Measurements from ENCODE around the gene CAPN15.
"Not testable (repeated sequence)": the region's sequence is repeated elsewhere in the genome, so short reads cannot be mapped to it uniquely, and the experiment has no call there.

CAPN15 gene

DNA sequence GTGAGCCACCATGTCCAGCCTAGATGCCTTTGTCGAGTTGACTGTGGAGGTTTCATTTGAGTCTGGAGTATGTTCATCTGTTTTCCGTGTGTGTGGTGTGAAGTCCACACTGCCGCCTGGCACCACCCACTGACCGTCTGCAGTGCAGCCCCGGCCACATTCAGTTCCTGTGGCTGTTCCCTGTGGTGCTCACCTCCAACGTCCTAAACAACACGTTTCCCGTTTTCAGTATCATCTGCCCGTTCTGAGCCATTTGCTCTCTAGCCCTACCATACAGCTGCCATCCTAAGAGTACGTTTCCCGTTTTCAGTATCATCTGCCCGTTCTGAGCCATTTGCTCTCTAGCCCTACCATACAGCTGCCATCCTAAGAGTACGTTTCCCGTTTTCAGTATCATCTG, 20.0 kb upstream of the CAPN15 start:
- not testable (repeated sequence) for DNase-seq

DNA sequence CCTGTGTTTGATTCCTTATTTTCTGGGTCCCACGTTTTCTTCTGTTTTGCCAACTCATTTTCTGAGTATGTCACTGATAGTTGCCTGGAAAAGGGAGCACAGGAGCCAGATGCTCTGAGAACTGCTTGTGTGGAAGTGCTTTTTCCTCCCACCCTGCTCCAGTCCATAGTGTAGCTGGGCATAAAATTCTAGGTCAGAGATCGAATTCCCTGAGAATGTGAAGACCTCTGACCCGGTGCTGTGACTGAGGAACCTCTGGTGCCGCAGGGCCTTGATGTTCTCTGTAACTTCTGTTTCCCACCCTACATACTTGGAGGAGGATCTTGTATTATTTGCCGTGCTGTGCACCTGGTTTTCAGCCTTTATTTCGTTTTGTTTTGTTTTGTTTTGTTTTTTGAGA, 19.5 kb upstream of the CAPN15 start:
- no peak for DNase-seq

DNA sequence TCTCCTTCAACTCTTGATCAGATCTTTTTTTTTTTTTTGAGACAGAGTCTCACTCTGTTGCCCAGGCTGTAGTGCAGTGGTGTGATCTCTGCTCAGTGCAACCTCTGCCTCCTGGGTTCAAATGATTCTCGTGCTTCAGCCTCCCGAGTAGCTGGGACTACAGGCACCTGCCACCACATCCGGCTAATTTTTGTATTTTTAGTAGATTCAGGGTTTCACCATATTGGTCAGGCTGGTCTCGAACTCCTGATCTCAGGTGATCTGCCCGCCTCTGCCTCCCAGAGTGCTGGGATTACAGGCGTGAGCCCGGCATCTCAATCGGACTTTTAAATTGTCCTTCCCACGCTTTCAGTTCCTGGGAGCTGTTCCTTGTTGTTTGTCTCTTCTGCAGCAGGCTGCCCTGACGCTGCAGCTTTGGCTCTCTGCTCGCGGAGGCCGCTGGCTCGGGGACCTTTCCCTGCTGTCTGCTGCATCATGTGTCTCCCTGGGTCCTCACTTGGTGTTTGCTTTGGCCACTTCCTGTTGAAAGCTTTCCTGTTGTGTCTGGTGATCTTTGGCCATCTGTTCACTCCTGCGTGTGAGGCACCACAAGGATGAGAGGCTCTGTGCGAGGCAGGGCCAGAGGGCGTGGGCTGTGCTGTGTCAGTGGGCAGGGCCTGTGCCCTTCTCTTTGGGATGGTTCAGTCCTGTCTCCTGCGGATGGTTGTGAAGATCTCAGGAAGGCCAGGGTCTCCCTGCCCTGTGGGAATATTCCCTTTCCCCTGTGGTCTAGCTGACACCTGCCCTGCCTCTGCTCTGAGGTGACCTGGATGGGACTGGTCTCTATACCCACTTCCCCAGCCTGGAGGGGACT, 18.4 kb upstream of the CAPN15 start:
- no peak for DNase-seq

DNA sequence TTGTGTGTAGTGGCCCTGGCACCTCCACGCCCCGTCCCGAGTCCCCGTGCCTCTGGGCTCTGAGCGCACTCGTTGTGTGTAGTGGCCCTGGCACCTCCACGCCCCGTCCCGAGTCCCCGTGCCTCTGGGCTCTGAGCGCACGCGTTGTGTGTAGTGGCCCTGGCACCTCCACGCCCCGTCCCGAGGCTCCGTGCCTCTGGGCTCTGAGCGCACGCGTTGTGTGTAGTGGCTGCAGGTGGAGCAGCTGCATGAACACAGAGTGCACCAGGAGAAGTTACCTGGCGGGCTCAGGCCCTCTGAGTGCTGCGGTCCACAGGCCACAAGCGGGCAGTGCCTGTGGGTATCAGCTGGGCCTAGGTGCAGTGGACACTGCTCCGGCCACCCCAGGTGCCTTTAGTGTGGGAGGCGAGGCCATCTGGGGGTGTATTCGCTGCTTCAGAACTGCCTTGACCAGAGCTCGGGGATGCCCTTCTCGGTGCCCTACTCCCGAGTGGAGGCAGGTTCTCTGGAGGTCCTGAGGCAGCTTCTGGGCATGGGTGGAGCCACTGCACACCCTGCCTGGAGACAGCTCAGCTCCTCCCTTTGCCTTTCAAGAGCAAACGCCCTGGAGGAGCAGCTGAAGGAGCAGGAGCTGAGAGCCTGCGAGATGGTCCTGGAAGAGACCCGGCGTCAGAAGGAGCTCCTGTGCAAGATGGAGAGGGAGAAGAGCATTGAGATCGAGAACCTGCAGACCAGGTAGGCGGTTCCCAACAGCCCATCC, 17.3 kb upstream of the CAPN15 start:
- no peak for DNase-seq

DNA sequence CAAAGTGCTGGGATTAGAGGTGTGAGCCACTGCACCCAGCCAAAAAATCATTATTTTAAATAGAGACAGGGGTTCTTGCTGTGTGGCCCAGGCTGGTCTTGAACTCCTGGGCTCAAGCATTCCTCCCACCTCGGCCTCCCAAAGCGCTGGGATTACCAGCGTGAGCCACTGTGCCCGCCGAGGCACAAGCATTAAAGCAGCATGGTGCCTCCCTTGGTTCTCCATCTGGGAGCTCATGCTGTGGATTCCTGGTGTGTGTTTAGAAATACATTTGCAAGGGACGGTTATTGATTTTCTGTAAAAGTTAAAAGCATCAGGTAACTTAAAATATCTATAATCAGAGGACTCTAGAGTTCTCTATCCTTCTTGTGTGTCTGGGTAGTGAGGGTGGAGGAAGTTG, 14.7 kb upstream of the CAPN15 start:
- no peak for DNase-seq

DNA sequence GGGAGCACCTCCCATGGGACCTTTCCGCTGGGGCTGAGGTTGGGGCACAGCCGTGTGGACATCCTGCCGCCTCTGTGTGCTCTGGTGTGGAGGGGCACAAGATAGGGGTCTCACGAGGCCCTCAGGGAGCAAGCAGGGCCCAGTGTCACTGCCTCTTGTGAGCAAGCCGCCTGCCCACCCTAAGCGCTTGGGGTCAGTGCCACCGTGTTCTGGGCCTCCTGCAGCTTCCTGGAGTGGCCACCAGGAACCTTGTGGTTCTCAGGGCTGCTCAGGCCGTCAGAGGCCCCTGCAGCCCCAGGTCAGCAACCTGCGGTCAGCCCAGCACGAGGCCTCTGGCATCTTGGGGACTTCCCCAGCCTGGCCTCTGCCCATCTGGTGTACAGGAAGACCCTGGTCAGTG, 13.6 kb upstream of the CAPN15 start:
- DNase-seq: no peak

DNA sequence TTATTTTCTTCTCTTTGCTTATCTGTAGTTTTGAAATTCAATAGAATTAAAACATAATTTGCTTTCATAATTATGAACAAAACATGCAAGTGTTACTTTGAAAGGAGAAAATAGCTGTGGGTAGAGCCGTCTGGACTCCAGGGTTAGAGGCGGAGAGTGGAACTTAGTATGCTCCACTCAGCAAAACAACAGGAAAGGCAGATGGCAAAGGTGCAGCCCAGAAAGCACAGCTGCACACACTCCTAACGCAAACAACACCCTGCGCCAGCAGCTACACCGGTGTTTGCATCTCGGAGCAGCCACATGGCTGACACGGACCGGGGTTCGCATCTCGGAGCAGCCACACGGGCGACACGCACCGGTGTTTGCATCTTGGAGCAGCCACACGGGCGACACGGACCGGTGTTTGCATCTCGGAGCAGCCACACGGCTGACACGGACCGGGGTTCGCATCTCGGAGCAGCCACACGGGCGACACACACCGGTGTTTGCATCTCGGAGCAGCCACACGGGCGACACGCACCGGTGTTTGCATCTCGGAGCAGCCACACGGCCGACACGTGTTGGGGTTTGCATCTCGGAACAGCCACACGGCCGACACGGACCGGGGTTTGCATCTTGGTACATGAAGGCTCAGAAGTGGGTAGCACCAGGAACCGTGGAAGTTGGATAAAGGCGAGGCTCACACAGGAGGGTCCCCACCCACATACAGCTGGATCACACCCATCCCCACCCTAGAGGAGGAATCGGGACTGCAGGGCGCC, 12.2 kb upstream of the CAPN15 start:
- no peak for DNase-seq

DNA sequence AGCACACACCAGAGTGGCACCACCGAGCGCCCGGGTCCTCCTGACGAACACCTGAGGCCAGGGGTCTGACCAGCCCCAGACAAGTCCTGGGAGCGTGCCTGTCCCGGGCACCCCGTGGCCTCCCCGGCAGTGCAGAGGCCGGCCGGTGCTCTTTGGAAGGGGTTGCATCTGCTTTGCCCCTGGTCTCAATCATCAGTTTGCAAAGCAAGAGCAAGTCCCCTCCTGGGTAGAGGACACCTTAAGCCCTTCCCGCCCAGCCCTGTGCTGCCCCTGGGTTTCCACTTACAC, 11.6 kb upstream of the CAPN15 start:
- DNase-seq: no peak

DNA sequence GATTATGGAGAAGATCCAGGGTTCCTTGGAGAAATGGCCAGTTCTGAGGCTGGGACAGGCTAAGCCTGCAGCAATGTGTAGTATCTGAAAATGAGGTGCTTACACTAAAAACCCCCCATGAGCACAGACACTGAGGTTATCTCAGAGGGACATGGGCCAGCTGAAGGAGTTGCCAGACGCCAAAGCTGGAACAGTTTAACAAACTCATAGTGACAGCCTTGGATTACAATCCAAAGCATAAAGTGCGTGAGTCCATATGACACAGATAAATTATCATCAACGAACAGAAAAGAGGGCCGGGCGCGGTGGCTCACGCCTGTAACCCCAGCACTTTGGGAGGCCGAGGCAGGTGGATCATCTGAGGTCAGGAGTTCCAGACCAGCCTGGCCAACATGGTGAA, 11.2 kb upstream of the CAPN15 start:
- DNase-seq: no peak

DNA sequence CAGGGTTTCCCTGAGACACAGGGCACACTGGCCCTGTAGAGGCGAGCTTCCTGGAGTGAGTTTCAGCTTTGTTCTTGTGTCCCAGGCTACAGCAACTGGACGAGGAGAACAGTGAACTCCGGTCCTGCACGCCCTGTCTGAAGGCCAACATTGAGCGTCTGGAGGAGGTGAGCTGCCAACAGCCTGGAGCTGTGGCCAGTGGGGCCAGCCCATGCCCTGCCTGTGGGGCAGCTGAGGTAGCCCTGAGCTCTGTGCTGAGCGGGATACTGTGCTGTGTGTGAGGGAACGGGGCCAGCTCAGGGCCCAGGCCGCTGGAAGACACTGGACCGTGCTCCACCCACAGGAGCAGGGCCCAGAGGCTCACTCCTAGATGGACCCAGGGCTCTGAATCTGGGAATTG, 8.7 kb upstream of the CAPN15 start:
- no peak for DNase-seq

DNA sequence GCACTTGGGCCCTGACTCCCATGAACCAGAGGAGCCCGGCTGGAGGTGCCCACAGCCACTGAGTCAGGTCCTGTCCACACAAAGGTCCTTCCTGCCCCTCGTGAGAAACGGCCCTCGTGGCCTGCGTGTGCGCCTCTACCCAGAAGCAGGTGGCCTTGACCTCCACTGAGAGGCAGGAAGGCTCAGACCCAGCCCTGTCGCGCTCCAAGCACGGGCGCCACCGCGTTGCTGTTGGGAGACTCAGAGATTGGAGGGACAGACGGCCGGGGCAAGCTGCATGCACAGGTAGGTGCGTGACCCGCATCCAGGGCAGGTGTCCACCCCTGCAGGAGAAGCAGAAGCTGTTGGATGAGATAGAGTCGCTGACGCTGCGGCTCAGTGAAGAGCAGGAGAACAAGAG, 8.1 kb upstream of the CAPN15 start:
- no peak for DNase-seq

DNA sequence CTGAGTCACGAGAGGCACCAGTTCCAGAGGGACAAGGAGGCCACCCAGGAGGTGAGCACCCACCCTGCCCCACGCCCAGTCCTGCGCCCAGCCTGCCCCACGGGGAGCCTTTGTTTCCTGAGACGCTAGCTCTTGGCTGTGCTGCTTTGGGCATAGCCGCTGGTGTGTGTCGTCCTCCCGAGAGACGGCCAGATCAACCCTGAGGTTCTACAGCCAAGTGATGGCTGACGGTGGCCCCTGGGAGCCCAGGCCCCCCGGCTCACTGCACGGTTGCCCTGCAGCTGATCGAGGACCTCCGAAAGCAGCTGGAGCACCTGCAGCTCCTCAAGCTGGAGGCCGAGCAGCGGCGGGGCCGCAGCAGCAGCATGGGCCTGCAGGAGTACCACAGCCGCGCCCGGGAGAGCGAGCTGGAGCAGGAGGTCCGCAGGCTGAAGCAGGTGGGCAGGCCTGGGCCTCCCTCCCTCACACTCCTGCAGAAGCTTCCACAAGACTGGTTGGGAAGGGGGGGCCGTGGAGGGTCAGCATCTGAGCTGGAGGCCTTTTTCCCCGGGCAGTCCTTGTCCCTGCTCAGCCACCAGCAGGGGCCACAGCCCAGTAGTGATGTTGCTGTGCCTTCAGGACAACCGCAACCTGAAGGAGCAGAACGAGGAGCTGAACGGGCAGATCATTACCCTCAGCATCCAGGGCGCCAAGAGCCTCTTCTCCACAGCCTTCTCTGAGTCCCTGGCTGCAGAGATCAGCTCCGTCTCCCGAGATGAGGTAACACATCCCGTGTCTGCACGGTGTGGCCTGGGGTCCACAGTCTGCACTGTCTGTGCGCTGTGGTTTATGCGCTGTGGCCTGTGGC, 7.4 kb upstream of the CAPN15 start:
- DNase-seq: no peak

DNA sequence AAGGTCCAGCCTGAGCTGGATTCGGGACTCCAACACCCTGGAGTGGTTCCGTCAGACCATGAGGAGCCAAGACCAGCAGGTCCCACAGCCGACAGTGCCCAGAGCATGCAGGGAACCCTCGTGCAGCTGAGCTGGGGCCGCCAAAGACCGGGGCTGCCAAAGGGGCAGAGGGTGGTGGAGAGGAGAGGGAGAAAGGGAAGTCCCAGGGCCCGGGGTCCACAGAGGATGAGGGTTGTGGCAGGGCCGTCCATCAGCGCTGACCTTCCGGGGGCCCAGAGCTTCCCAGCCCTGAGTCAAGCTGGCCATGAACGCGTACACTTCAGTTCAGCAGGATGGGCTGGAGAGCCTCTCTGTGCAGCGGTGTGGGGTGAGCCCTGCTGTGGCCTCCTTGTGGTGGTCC, 6.7 kb upstream of the CAPN15 start:
- no peak for DNase-seq

DNA sequence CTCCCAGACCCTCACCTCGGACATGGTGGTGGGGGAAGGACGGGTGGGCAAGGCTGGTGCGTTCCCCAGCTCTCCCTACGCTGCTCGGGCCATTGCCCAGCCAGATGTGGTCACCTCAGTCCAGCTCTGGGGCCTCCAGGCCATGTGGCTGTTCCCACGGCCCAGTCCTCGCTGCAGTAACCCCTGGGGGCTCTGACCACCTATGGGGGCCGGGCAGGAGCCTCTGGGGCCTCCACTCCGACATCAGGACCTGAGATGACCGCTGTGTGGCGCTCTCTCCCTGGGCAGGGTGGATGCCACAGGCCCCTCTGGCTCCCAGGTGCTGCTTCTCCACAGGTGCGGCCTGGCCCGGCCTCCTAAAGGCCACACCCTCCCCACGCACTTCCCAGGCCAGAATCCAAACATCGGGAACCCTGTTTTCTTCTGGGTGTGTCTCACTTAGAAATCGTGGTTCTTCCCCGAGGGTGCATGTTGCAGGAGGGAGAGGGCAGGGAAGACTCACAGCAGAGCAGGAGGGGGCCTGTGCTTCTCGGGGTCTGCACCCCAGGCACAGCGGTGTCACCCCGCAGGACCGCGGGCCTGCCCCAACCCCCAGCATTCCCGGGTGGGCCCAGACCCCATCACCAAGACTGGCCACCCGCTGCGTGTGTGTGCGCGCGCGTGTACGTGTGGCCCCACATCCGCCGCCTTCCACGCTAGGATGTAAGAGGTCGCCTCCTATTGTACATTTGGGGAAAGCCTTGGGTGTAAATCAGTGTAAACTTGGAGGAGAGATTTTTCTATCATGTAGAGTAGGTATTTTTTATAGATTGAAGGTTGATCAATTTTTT, 5.9 kb upstream of the CAPN15 start:
- DNase-seq: no peak

DNA sequence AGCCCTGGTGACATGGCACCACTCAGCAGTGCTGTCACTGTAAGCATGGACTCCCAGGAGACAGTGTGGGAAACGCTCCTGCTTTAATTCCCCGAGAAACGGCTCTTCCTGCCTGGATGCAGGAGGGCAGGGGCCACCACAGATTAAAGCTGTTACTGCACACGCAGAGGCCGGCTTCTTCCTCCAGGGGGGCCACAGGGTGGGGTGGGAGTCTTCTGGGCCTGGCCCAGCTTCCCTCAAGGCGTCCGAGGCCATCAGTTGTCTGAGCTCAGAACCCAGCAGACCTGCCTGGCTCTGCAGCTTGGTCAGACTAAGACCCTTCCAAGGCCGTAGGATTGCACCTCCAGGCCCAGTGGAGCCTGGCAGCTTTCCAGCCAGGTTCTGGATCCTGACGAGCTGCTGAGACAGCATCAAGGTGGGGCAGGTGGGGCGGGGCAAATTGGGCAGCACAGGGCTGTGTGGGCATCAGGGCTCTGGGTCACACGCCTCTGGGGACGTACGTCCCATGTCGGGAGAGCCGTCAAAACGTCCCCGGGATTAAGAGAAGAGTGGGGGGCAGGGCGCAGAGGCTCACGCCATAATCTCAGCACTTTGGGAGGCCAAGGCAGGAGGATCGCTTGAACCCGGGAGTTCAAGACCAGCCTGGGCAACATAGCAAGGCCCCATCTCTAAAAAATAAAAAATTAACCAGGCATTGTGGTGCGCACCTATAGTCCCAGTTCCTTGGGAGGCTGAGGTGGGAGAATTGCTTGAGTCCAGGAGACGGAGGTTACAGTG, 5.0 kb upstream of the CAPN15 start:
- DNase-seq: no peak

DNA sequence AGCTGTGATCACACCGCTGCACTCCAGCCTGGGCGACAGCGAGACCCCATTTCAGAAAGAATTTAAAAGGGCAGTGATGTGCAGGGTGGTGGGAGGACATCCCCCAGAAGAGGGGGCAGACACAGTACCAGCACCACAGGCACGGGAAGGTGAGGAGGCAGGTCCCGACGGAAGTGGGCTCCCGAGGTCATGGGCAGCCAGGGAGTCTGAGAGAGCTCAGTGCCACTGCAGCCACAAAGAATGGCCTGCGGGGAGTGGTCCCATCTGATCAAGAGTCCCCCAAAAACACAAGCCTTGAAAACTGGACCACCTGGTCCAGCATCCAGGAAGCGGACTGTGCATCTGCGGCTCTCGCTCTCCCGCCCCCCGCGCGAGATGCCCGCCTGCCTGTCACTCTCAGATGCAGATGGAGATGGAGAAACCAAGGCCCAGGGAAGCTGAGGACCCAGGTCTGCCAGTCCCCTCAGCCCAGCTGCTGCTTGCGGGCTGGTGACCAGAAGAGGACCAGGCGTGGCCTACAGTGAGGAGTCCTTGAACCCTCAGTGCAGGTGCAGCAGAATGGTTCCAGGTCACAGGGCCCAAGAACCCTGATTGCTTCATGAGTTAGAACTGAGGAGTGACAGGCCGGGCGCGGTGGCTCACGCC, 4.3 kb upstream of the CAPN15 start:
- no peak for DNase-seq

DNA sequence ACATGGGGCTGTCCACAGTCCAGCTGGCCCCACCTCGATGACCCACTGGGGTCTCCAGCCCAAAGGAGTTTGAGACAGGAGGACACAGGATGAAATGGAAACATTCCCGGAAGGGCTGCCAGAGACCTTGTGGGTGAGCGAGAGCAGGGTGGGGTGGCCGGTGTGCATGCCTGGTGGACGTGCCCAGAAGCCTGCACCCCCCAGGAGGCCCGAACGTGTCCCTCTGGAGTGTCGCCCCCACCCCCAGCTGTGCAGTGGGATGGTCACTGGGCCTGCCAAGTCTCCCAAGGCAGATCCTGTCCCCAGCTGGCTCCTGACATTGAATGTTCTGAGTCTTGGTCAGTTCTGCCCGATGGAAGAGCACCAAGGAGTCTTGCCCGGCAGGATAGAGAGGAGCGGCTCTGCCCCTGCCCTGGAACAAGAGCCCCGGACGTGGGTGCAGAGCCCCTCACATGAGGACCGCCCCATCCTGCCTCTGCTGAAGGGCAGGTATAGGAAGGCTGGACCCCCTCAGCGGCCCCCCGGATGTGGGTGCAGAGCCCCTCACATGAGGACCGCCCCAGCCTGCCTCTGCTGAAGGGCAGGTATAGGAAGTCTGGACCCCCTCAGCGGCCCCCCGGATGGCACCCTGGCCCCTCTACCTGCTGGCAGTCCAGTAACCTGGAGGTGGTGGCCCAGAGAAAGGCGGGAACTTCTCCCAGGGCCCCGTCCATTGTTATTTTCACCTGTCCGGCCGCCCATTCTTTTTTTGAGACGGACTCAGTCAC, 3.1 kb upstream of the CAPN15 start:
- DNase-seq: no peak

DNA sequence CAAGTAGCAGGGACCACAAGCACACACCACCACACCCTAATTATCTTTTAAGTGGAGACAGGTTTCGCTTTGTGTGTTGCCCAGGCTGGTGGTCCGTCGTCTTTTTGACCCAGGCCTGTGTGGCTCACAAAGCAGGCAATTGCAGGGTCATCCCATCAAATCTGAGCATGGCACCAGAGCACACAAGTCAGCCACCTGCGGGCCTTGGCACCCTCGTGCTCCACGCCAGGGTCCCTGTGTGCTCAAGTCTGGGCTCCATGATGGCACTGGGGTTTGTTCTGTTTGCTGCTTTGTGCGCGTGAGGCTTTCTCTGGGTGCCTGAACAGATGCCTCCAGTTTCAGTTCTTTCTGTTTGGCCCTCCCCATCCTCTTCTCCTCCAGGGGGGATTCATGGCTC, 2.4 kb upstream of the CAPN15 start:
- DNase-seq: no peak

DNA sequence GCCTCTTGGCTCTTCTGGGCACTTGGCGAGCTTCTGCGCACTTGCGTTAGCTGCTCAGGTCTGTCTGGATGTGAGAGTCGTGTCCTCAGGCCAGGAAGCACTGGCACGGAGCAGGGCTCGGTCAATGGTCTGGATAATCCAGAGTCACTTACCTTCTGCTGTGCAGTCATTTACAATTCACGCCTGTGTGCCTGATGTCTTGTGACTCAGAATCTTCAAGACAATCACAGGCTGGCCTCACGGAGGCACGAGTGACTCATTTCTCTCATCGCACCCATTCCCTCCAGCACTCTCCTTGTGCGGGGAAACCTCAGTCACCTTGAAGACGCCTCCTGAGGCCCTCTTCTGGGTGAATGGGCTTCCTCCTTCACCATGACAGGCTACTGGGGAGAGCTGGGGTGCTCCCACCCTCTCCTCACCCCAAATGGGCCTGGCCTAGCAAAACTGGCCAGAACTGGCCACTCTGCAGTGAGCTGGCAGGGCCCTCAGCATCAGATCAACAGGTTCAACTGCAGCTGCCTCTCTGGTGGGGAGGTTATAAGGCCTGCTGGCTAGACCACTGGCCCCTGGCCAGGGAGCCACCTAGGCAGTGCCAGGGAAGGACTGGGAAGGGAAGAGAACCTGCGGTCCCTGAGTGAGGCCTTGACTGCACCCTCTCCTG, 1.9 kb upstream of the CAPN15 start:
- no peak for DNase-seq
